Measurements from ENCODE around the gene CPA3.

CPA3 gene

GRCh38 chr3:148863814-148864213, 1.3 kb upstream of the CPA3 start:
- Mint-ChIP-seq H3K27ac (no peak overlapping the region), H3K36me3 (ENCODE audit: low read depth) (no peaks in the 10 kb centered on the region), H3K9me3 (no peaks in the 10 kb centered on the region), H3K4me3 (no peak overlapping the region), H3K27me3 (ENCODE audit: low read depth, poor library complexity) (peaks cover 21% of the 10 kb centered on the region), H3K4me1 (peaks cover 6% of the 10 kb centered on the region)
- DNase-seq: no peak
- TF ChIP-seq CTCF (IDR thresholded peaks at IDR 0.05): no peak

- H3K27me3 Mint-ChIP-seq (ENCODE audit: low read depth, poor library complexity): peaks cover 21% of the 10 kb centered on the region
- no peak for DNase-seq
- H3K36me3 Mint-ChIP-seq (ENCODE audit: low read depth): no peaks in the 10 kb centered on the region
- no peaks in the 10 kb centered on the region for H3K9me3 Mint-ChIP-seq
- H3K4me3 Mint-ChIP-seq: no peak overlapping the region
- no peak overlapping the region for H3K27ac Mint-ChIP-seq
- no peak for TF ChIP-seq CTCF (IDR thresholded peaks at IDR 0.05)
- no peaks in the 10 kb centered on the region for H3K4me1 Mint-ChIP-seq
These were observed 1.2 kb downstream of the CPA3 start for GRCh38 chr3:148866261-148866660.

GRCh38 chr3:148873270-148873927, 8.3 kb downstream of the CPA3 start:
- Mint-ChIP-seq H3K27ac (no peak overlapping the region), H3K4me1 (no peaks in the 10 kb centered on the region), H3K36me3 (ENCODE audit: low read depth) (no peaks in the 10 kb centered on the region), H3K4me3 (no peak overlapping the region), H3K9me3 (no peaks in the 10 kb centered on the region), H3K27me3 (ENCODE audit: low read depth, poor library complexity) (peaks cover under 1% of the 10 kb centered on the region)
- no peak for DNase-seq
- no peak for TF ChIP-seq CTCF (IDR thresholded peaks at IDR 0.05)

- Mint-ChIP-seq H3K4me3 (no peak overlapping the region), H3K36me3 (ENCODE audit: low read depth) (no peaks in the 10 kb centered on the region), H3K9me3 (no peaks in the 10 kb centered on the region), H3K27ac (peak overlapping the region; percentile 40), H3K4me1 (no peaks in the 10 kb centered on the region), H3K27me3 (ENCODE audit: low read depth, poor library complexity) (no peaks in the 10 kb centered on the region)
- TF ChIP-seq CTCF (IDR thresholded peaks at IDR 0.05): no peak
- no peak for DNase-seq
These were observed 8.9 kb downstream of the CPA3 start for GRCh38 chr3:148873977-148874376.

- H3K9me3 Mint-ChIP-seq: no peaks in the 10 kb centered on the region
- no peak for TF ChIP-seq CTCF (IDR thresholded peaks at IDR 0.05)
- DNase-seq: no peak
- peaks cover 4% of the 10 kb centered on the region for H3K4me1 Mint-ChIP-seq
- H3K4me3 Mint-ChIP-seq: no peak overlapping the region
- H3K36me3 Mint-ChIP-seq (ENCODE audit: low read depth): no peaks in the 10 kb centered on the region
- H3K27me3 Mint-ChIP-seq (ENCODE audit: low read depth, poor library complexity): no peaks in the 10 kb centered on the region
- no peak overlapping the region for H3K27ac Mint-ChIP-seq
These were observed 13.0 kb downstream of the CPA3 start for GRCh38 chr3:148878095-148878494.

GRCh38 chr3:148879256-148879655, 14.2 kb downstream of the CPA3 start:
- no peak overlapping the region for H3K4me3 Mint-ChIP-seq
- no peak overlapping the region for H3K27ac Mint-ChIP-seq
- no peaks in the 10 kb centered on the region for H3K9me3 Mint-ChIP-seq
- H3K4me1 Mint-ChIP-seq: peaks cover 8% of the 10 kb centered on the region
- no peaks in the 10 kb centered on the region for H3K27me3 Mint-ChIP-seq (ENCODE audit: low read depth, poor library complexity)
- no peak for DNase-seq
- no peak for TF ChIP-seq CTCF (IDR thresholded peaks at IDR 0.05)
- H3K36me3 Mint-ChIP-seq (ENCODE audit: low read depth): no peaks in the 10 kb centered on the region
